Hepatocyte (in vitro differentiated cells): ENCODE results near the gene ZNF333.

Experiments used
- EZH2 ChIP-seq: fragments of 200-600 bp; sonication (generic); IDR thresholded peaks from 2 replicates; pipeline ENCODE4 v1.6.1; 2016; ENCODE audit warnings: antibody characterized with exemption, mild to moderate bottlenecking, borderline replicate concordance
- EZH2phosphoT487 ChIP-seq: fragments of 200-600 bp; sonication (generic); IDR thresholded peaks from one replicate; pipeline ENCODE4 v1.6.1; 2018; ENCODE audit warnings: antibody characterized with exemption, mild to moderate bottlenecking, low read depth, moderate library complexity; ENCODE audit not compliant: unreplicated experiment, severe bottlenecking
- TF ChIP-seq, protein P1 (sequence below): fragments of 200-600 bp; sonication (generic); IDR thresholded peaks from 2 replicates; pipeline ENCODE4 v1.5.1; 2016; ENCODE audit warnings: antibody characterized with exemption, mild to moderate bottlenecking; ENCODE audit not compliant: poor library complexity

DNA sequence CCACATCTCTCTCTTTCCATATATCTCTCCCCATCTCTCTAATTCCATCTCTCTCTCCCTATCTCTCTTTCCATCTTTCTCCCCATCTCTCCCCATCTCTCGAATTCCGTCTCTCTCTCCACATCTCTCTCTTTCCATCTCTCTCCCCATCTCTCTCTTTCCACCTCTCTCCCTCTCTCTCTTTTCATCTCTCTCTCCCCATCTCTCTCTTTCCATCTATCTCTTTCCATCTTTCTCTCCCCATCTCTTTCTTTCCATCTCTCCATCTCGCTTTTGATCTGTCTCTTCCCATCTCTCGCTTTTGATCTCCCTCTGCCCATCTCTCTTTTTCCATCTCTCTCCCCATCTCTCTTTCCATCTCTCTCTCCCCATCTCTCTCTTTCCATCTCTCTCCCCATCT is 40.8 kb upstream of the ZNF333 start:
- TF ChIP-seq, protein P1, sequence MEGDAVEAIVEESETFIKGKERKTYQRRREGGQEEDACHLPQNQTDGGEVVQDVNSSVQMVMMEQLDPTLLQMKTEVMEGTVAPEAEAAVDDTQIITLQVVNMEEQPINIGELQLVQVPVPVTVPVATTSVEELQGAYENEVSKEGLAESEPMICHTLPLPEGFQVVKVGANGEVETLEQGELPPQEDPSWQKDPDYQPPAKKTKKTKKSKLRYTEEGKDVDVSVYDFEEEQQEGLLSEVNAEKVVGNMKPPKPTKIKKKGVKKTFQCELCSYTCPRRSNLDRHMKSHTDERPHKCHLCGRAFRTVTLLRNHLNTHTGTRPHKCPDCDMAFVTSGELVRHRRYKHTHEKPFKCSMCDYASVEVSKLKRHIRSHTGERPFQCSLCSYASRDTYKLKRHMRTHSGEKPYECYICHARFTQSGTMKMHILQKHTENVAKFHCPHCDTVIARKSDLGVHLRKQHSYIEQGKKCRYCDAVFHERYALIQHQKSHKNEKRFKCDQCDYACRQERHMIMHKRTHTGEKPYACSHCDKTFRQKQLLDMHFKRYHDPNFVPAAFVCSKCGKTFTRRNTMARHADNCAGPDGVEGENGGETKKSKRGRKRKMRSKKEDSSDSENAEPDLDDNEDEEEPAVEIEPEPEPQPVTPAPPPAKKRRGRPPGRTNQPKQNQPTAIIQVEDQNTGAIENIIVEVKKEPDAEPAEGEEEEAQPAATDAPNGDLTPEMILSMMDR = no peak
- TF ChIP-seq EZH2 = no peak
- no peak for TF ChIP-seq EZH2phosphoT487
